NOMO-1 treated with DMSO at 0.1 percent for 48 hours (cell line): ENCODE results near the gene ZNF407.

Experiments
- DNase-seq: peaks from one replicate; lab custom pipeline; 2025; ENCODE audit not compliant: unreplicated experiment; lab: John Stamatoyannopoulos, UW

ZNF407 gene

DNA sequence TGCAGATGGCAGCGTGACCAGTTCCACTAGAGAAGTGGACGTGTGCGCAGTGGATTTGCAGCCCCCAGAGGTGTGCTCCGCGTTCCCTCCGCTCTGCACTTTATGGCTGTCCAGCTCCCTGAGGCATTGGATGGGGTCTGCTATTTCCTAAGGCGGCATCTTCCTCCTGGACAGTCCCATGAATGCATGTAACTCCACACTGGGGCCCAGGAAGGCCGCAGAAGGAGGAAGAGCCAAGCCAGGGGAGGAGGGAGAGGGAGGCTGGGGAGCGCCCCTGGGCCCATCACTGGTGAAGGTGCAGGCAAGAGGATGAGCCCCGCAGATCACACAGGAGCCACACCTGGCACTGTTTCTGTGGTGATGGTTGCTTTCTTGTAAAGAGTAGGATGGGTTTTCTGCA, 512.1 kb downstream of the ZNF407 start:
- DNase-seq, result no peak

DNA sequence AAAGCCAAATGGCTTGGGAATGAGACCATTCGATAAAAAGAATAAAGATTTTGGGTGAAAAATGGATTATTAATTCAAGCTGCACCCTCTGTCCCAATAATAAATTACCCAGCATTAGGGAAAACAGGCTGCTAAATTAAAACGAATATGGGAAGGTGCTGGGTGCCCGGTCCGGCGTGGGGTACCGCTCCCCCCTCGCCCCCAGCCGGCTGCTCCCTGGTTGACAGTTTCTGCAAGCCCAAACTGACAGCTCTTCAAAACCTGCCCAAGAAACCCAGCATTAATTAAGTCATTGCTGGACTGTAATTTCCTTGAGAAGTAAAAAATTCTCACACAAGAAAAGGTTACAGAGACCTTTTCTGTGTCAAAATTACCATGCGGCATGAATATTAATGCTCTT, 512.6 kb downstream of the ZNF407 start:
- DNase-seq, result no peak

DNA sequence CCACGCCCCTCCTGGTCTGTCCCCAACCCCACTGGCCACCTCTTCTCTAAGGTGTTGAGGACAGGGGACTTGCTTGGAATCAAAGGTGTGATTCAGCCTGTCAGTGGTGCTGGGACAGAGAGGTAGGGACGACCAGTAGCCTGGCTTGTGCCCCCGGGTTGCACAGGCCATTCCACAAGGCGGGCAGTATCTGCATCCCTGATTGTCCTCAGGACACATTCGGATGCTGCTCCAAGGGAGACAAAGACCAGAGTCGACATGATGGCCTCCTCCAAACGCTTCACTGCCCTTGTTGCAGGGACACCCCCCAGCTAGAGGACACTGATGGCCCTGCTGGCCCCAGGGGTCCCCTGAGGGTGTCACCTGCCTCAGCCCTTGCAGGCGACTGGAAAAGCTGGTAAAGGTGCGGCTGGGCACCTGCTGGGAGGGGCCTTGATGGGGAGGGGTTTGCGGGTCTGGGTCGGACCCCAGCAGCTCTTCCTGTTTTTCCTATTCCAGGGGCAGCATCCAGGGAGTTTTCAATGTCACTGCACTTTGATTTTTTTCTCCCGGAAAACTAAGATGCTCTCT, 513.3 kb downstream of the ZNF407 start:
- DNase-seq, result no peak

DNA sequence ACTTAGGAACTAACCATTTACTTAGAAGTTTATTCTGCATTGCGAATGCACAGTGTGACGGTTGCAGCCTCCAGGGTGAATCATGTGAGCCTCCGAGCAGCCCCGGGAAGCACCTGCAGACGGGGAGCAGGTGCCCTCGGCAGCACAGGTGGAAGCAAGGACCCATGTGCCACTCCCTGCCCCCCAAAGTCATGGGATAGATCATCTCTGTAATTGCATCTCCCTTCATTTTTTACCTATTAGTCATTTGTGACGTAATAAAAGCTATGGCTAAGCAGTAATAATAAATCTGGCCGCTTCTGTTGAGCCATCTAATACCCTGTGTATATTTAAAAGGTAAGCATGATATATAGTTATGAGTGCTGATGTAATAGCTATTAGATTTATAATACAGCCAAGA, 514.1 kb downstream of the ZNF407 start:
- DNase-seq, result no peak

DNA sequence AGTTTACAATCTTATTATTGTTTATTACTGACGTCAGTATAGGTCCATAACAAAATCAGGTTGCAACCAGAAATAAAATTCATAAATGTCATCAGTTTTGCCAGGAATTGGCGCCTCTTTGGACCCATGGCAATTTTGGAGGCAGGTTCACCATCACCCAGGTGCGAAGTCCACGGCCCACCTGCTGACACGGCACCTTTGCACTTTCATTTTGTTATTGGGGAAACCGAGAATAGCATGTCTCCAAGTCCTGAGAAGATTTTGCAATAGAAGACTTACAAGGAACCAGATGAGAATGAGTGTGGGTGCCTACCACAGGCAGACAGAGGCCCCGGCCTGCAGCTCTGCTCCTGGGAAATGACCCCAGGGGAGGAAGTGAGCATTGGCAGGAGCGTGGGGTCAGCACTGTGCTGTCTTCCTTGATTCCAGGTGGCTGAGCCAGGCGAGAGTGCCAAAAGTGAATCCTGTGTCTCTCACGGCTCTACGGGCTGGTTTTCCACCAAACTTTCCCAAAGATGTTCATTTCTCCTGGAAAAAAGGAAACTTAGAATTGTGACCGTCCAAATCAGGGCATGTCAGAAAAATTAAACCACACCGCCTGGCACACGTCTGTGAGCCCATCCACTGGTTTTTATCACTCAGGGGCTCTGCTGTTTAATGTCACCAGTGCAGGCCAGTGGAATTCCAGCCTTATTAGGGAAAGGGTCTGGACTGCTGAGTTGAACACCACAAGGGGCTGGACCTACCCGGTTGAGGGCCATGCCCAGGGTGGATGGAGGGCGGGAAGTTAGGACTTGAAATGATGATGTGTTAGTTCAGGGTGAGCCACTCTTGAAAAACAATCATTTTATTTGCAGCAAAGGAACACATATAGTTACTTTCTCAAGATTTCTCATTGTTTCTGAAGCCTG, 514.8 kb downstream of the ZNF407 start:
- DNase-seq, result no peak

DNA sequence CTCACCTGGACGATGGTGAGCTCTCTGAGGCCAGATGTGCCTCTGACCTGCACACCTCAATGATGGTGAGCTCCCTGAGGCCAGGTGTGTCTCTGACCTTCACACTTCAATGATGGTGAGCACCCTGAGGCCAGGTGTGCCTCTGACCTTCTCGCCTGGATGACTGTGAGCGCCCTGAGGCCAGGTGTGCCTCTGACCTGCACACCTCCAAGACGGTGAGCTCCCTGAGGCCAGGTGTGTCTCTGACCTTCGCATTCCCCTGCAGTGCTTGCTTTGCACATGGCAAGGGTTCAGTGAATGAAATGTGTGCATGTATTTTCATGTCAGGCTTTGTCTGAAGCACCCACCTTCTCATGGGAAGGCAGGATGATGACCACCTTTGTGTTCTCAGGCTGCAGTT, 515.8 kb downstream of the ZNF407 start:
- DNase-seq, result no peak

DNA sequence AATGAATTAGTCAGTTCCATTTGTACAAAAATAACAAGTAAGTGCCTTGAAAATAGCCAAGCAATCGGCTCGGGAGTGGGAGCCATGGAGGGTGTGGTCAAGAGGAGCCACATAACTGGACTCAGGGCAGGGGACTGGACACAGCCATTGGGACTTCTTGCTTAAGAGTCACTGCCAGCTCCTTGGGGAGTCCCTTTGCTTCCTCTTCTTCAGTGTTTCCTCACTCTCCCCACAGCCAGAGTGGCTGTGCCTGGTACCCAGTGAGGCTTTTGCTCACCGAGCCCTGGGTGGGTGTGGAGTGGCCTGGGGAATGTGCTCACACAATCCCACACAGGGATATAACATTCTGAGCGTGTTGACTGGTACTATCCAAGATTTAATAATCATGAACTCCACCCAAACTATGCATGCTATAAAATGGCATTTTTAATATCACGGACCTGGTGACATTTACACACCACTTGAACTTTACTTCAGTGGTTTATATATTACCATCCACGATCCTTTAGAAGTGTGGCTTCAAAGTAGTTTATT, 516.6 kb downstream of the ZNF407 start:
- no peak for DNase-seq
